ENCODE measurements around the gene KRTAP9-1.
"Not testable (repeated sequence)": the region's sequence is repeated elsewhere in the genome, so short reads cannot be mapped to it uniquely, and the experiment has no call there.

KRTAP9-1 gene, protein sequence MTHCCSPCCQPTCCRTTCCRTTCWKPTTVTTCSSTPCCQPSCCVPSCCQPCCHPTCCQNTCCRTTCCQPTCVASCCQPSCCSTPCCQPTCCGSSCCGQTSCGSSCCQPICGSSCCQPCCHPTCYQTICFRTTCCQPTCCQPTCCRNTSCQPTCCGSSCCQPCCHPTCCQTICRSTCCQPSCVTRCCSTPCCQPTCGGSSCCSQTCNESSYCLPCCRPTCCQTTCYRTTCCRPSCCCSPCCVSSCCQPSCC

DNA sequence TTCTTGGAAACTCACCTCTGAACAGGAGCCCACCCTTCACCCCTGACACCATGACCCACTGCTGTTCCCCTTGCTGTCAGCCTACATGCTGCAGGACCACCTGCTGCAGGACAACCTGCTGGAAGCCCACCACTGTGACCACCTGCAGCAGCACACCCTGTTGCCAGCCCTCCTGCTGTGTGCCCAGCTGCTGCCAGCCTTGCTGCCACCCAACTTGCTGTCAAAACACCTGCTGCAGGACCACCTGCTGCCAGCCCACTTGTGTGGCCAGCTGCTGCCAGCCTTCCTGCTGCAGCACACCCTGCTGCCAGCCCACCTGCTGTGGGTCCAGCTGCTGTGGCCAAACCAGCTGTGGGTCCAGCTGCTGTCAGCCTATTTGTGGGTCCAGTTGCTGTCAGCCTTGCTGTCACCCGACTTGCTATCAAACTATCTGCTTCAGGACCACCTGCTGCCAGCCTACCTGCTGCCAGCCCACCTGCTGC lies at the start of gene KRTAP9-1:
TSS of gene KRTAP9-1 (plus strand) at position 51 of the 482 bp plus-strand sequence. CDS start at position 51, 0 bp downstream.
- DNase-seq (ENCODE audit: low read depth in 1 of 2, low spot score in 1 of 2): not testable (repeated sequence)

DNA sequence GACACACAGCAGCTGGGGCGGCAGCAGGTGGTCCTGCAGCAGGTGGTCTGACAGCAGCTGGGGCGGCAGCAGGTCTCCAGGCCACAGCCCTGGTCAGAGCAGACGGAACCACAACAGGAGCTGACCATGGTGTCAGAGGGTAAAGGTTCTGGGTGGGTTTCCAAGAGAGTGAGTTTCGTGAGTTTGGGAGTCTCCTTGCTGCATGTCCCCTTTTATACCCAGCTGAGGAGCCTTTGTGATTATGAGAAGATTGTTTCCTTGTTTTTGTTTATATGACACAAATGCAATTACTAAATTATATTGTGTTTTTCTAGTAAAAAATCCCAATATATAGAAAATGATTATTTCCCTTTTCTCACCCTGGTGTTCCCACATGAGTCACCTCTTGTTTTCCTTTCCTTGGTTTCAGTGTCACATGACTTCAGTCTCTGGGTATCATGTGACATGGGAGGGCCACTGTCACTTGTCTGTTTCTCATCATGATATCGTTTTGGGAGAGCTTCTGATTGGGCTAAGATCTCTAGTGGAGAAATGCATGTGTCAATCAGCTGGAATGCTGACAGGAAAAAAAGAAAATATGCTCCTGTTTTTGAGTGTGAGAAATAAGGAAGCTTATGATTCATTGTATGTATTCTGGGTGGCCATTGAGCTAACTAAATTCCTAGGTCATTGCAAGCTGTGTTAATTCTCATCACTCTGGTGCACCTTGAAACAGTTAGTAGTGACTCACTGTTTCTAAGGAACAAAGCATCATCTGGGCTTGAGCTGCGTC lies 49.1 kb upstream of the KRTAP9-1 start, which contains the start of gene KRTAP4-6:
TSS of gene KRTAP4-6 (minus strand) at position 185 of the 772 bp plus-strand sequence. CDS start at position 128, 57 bp downstream.
- DNase-seq (ENCODE audit: low read depth in 1 of 2, low spot score in 1 of 2): no peak

DNA sequence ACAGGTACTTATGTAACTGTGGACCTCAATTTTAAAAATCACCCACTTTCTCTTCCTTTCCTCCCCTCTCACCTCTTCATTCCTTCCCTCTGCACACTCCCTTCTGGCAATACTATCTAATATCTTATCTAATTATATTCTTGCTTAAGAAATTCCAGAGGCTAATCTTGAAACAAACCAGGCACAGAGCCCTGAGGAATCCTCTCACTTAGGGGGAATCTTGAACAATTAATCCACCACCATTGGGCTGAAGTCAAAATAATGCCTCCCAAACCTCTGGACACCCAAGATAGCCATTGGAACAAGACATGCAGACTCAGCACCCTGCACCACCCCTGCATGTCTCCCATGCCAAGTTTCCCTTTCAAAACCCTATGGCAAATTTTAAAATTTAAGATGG lies 48.3 kb upstream of the KRTAP9-1 start:
- DNase-seq (ENCODE audit: low read depth in 1 of 2, low spot score in 1 of 2): no peak

DNA sequence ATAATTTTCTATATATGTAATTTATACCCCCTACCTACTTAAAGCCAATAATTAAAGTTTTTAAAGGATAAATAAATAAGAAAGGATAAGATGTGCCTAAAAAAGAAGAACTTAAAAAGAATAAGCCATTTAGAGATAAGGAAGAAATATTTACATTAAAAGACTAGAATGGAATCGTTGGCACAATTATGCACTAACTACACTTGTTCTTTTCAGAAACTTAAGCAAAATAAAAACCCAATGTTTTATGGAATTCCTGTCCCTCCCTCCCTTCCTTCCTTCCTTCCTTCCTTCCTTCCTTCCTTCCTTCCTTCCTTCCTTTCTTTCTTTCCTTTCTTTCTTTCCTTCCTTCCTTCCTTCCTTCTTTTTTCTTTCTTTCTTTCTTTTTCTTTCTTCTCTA lies 44.8 kb upstream of the KRTAP9-1 start:
- DNase-seq (ENCODE audit: low read depth in 1 of 2, low spot score in 1 of 2): no peak

DNA sequence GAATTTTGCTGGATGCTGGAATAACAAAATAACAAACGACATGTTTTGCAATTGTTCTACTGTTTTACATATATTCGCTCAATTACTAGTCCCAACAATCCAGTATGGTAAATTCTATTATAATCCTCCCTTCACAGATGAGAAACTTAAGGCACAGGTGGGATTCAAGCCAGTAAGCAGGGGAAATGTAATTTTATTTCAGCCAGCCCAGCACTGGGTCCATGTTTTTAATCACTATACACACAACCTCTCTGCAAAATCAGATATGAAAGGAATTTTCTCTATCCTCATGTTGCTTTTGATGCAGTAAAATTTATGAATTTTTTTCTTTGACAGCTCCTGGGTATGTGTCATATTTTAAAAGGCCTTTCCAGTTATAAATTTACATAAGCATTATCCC lies 44.4 kb upstream of the KRTAP9-1 start:
- DNase-seq (ENCODE audit: low read depth in 1 of 2, low spot score in 1 of 2): no peak

DNA sequence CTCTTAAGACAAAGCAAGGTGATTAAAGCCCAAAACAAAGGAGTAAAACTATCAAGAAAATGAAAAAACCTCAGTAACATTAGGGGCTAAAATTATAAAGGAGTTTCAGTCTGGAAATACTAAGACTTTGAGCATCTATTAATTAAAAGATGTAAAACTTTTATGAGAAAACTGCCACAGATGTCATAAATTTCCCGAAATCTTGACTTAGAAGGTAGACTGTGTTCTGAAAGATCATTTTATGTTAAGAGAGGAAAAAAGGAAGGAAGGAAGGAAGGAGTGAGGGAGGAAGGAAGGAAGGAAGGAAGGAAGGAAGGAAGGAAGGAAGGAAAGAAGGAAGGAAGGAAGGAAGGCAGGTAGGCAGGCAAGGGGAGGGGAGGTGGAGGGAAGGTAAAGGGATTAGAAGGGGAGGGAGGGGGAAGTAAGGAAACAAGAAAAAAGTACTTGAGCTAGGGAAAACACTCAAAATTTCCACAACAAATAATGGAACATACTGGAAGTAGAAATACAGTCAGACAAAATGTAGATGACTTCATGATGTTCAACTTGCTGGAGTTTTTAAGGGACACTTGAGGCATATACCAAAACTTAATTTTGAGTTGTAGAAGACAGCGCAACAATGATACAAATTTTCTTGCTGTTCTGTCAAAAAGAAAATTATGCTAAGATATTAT lies 42.0 kb upstream of the KRTAP9-1 start:
- DNase-seq (ENCODE audit: low read depth in 1 of 2, low spot score in 1 of 2): no peak

DNA sequence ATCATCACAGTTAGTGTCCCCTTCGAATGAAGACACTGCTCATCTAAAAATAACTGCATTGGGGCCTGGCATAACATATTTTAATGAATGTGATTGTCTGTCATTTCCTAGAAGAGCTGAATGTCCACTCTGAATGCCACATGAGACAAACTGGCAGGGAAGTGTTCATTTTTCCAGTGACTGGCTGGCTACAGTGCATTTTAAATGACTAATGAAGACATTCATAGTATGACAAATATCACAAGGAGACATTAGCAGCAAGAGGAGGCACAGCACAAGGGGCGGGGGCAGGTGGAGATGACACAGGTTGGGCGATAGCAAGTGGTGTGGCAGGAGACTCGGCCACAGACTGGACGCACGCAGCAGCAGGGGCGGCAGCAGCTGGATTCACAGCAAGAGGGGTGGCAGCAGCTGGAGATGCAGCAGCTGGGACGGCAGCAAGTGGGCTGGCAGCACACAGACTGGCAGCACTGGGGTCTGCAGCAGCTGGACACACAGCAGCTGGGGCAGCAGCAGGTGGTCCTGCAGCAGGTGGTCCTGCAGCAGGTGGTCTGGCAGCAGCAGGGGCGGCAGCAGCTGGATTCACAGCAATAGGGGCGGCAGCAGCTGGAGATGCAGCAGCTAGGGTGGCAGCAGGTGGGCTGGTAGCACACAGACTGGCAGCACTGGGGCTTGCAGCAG lies 40.6 kb upstream of the KRTAP9-1 start:
- not testable (repeated sequence) for DNase-seq (ENCODE audit: low read depth in 1 of 2, low spot score in 1 of 2)

DNA sequence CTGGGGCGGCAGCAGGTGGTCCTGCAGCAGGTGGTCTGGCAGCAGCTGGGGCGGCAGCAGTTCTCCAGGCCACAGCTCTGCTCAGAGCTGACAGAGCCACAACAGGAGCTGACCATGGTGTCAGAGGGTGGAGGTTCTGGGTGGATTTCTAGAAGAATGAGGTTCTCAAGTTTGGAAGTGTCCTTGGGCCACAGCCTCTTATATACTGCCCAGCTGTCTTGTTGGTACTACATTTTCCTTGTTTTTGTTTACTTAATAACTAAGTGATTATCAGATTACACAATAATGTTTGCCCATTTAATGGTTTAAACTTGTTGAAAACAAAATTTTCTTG lies 40.1 kb upstream of the KRTAP9-1 start, which contains the start of gene KRTAP4-5:
TSS of gene KRTAP4-5 (minus strand) at position 174 of the 334 bp plus-strand sequence. CDS start at position 116, 58 bp downstream.
- no peak for DNase-seq (ENCODE audit: low read depth in 1 of 2, low spot score in 1 of 2)

DNA sequence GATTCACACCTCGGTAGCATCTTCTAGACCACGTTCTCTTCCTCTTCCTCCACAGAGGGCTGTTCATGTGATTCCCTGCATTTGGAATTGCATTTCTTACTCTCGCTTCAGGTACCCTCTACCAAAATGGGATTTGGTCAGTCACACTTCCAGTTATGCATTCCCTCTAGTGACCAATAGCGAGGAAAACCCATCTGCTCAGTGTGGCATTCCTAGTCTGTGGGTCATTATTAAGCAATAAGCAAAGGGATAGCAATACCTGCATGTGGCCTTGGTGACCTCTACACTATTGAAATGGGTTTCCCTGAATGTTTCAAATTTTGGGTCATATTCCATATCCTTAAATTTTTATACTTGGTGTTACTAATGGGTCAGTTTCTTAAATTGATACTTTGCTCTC lies 39.7 kb upstream of the KRTAP9-1 start:
- DNase-seq (ENCODE audit: low read depth in 1 of 2, low spot score in 1 of 2): no peak

DNA sequence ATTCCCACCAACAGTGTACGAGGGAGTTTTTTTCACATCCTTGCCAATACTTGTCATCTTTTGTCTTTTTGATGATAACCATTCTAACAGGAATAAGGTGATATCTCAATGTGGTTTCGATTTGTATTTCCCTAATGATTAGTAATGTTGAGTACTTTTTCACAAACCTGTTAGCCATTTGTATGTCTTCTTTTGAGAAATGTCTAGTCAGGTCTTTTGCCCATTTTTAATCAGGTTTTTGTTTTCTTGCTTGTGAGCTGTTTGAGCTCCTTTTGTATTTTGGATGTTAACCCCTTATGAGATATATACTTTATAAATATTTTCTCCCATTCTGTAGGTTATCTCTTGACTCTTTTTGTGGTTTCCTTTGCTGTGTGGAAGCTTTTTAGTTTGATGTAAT lies 38.2 kb upstream of the KRTAP9-1 start:
- no peak for DNase-seq (ENCODE audit: low read depth in 1 of 2, low spot score in 1 of 2)

DNA sequence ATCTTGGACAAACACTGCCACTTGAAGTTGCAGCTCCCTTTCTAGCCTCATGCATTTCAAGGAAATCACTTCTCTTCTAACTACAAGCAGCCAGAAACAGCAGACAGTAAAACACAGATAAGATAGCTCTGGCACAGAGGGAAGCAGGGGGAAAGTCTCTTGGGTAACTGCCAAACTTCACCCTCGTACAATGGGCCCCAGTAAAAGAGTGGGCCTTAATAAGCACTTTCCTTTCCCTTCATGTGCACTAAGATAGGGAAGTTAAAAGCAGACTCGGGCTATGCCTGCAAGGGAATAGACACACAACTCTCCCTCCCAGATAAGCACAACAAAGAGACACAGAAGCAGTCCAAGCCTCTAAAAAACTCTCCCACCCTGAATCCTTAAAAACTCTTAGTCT lies 35.8 kb upstream of the KRTAP9-1 start:
- no peak for DNase-seq (ENCODE audit: low read depth in 1 of 2, low spot score in 1 of 2)

DNA sequence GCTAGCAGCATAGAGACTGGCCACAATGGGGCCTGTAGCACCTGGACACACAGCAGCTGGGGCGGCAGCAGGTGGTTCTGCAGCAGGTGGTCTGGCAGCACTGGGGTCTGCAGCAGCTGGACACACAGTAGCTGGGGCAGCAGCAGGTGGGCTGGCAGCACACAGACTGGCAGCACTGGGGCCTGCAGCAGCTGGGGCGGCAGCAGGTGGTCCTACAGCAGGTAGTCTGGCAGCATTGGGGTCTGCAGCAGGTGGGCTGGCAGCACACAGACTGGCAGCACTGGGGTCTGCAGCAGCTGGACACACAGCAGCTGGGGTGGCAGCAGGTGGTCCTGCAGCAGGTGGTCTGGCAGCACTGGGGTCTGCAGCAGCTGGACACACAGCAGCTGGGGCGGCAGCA lies 29.5 kb upstream of the KRTAP9-1 start:
- not testable (repeated sequence) for DNase-seq (ENCODE audit: low read depth in 1 of 2, low spot score in 1 of 2)

DNA sequence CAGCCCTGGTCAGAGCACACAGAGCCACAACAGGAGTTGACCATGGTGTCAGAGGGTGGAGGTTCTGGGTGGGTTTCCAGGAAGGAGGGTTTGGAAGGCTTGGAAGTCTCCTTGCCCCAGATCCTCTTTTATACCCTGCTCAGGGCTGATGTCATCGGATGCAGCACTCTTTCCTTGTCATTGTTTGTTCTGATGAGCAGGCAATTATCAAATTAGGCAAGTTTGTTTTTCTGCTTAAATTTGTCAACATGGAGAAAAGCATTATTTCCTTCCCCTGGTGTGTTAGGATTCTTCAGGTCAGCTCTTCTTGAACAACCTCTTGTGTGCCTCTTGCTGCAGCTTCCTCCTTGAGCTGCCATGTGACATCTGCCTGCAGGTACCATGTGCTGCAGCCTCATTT lies 29.0 kb upstream of the KRTAP9-1 start, which contains the start of gene KRTAP4-4:
TSS of gene KRTAP4-4 (minus strand) at position 101 of the 400 bp plus-strand sequence. CDS start at position 44, 57 bp downstream.
- no peak for DNase-seq (ENCODE audit: low read depth in 1 of 2, low spot score in 1 of 2)

DNA sequence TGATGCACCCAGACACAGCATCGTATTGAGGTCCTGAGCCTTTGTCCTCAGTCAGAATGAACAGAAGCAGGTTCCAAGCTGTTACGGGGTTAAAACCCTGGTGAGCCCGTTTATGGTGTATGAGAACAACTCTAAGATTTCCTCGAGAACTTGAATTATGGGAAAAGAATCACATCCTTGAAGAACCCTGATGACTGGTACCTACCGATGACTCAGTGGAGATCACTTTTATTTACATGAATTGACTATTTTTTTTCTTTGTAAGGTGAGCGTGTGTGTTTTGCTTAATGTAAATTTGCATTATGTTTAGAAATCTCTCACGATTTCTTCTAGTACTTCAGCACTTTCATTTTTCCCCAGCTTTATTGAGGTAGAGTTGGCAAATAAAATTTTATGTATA lies 25.9 kb upstream of the KRTAP9-1 start:
- no peak for DNase-seq (ENCODE audit: low read depth in 1 of 2, low spot score in 1 of 2)

DNA sequence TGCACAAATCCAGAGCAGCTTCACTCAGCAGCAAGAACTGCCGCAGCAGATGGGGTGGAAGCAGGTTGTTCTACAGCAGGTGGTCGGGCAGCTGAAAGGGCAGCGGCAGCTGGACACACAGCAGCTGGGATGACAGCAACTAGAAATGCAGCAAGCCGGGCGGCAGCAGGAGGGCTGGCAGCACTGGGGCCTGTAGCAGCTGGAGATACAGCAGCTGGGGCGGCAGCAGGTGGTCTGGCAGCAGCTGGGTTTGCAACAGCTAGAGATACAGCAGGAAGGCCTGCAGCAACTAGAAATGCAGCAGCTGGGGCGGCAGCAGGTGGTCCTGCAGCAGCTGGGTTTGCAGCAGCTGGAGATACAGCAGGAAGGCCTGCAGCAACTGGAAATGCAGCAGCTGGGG lies 22.1 kb upstream of the KRTAP9-1 start:
- no peak for DNase-seq (ENCODE audit: low read depth in 1 of 2, low spot score in 1 of 2)

DNA sequence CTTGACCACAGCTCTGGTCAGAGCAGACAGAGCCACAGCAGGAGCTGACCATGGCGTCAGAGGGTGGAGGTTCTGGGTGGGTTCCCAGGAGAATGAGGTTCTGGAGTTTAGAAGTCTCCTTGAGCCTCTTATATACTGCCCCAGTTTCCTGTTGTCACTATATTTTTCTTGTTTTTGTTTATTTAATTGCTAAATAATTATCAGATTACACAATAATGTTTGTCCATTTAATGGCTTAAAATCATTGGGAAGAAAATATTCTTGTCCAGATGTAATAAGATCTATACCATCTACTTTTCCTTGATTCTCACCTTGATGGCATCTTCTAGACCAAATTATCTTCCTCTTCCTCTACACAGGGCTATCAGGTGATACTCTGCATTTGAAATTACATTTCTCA lies 21.6 kb upstream of the KRTAP9-1 start, which contains the start of gene KRTAP4-3:
TSS of gene KRTAP4-3 (minus strand) at position 101 of the 400 bp plus-strand sequence. CDS start at position 52, 49 bp downstream.
- DNase-seq (ENCODE audit: low read depth in 1 of 2, low spot score in 1 of 2): no peak

DNA sequence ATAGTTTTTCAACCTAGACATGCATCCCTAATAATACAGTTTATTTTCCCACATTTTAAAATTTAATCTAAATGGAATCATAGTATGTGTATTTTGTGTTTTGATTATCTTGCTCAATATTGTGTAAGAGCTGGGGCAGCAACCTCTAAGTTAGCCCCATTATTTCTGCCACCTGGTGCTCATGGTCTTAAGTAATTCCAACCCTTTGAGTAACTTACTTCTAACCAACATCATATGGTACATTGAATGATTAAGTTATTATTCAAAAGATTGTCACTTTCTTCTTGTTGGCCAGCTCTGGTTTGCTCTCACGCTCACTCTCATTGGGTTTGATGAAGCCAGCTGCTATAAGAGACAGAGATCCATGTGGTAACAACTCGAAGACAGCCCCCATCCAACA lies 17.8 kb upstream of the KRTAP9-1 start:
- DNase-seq (ENCODE audit: low read depth in 1 of 2, low spot score in 1 of 2): no peak

DNA sequence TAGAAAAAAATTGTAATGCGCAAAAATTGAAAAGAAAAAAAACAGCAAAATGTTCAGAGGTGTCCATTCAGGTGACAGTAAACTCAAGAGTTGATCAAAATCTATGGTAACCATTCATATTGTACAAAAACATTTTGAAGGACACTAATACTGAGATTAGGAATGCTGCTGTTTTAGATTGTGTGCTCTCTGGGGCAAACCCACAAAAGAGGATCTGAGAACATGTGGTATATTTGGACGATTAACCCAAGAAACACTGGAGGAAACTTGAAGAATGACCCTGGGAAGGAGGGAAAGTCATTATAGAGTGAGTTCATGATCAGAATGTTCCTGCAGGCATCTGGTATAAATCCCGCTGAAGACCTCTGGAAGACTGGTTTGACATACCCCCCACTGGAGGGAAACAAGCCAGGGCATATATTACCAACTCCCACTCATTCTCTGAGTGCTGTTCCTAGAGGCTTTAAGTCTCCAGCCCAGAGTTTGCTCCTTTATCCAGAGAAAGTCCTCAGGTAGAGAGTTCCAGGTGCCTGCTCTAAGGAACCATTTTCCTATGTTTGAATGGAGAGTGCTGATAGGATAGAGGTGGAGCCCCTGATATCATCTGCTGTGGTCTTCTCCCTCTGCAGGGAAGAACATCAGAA lies 12.8 kb upstream of the KRTAP9-1 start:
- DNase-seq (ENCODE audit: low read depth in 1 of 2, low spot score in 1 of 2): no peak

DNA sequence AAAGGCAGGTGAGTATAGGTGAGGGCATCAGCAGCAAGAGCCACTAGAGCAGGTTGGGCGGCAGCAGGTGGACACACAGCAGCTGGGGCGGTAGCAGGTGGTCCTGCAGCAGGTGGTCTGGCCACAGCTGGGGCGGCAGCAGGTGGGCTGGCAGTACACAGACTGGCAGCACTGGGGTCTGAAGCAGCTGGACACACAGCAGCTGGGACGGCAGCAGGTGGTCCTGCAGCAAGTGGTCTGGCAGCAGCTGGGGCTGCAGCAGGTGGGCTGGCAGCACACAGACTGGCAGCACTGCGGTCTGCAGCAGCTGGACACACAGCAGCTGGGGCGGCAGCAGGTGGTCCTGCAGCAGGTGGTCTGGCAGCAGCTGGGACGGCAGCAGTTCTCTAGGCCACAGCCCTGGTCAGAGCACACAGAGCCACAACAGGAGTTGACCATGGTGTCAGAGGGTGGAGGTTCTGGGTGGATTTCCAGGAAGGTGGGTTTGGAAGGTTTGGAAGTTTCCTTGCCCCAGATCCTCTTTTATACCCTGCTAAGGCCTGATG lies 11.9 kb upstream of the KRTAP9-1 start, which contains the start of gene KRTAP4-2:
TSS of gene KRTAP4-2 (minus strand) at position 495 of the 545 bp plus-strand sequence. CDS start at position 438, 57 bp downstream.
- DNase-seq (ENCODE audit: low read depth in 1 of 2, low spot score in 1 of 2): no peak

DNA sequence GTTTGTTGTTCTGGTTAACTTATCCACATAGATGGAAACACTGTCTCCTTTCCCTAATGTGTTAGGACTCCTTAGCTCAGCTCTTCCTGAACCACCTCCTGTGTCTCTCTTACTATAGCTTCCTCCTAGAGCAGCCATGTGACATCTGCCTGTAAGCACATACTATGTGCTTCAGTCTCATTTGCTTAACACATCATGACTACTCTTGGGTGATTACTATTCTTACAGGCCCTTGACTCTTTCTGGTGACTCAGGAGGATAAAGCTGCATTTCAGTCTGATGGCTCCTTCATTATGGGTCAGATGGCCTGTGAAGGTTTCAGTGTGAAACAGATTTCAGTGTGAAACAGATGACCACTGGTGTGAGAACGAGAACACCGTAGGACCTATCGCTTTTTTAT lies 11.3 kb upstream of the KRTAP9-1 start:
- DNase-seq (ENCODE audit: low read depth in 1 of 2, low spot score in 1 of 2): no peak

Data from activated T-helper 1 cell treated with anti-CD3 and anti-CD28 coated beads, Interleukin-2, amount 50 U/mL, for 16 hours (primary cell).